Stomach (tissue), 9 donors: ENCODE results near the gene HAGHL. TPM values are rescaled to one million over a fixed set of nuclear protein-coding genes. Genes with fewer than 3 reads are reported as not detected.

Experiments used
- DNase-seq, 2 donors: peaks; one replicate each; pipeline versions ENCODE4 v3.0.0 to v3.0.0-alpha.2; 2013 to 2019
- H3K27ac ChIP-seq, 5 donors: fragments of 200-600 bp in 4 of 5; sonication (generic) in 4 of 5; one replicate each; pipeline ENCODE4 v1.5.1; 2013 to 2019; ENCODE audit warnings: mild to moderate bottlenecking in 1 of 5, moderate library complexity in 1 of 5
- H3K27me3 ChIP-seq, 3 donors: fragments of 200-600 bp; sonication (generic); one replicate each; pipeline ENCODE4 v1.5.1; 2017 to 2019; ENCODE audit warnings: mixed run types in 1 of 3
- H3K36me3 ChIP-seq, 4 donors: fragments of 200-600 bp; sonication (generic); 1 replicate in 3 of 4; 2 replicates in 1 of 4; pipeline ENCODE4 v1.5.1; 2016 to 2019
- H3K4me1 ChIP-seq, 4 donors: fragments of 200-600 bp; sonication (generic); one replicate each; pipeline ENCODE4 v1.5.1; 2016 to 2019
- H3K4me3 ChIP-seq, 4 donors: fragments of 200-600 bp; sonication (generic) in 3 of 4; one replicate each; pipeline ENCODE4 v1.5.1; 2016 to 2019; ENCODE audit warnings: mild to moderate bottlenecking in 1 of 4
- H3K9me3 ChIP-seq, 4 donors: fragments of 200-600 bp; sonication (generic); one replicate each; pipeline ENCODE4 v1.5.1; 2016 to 2019
- EP300 ChIP-seq: sonication (generic); formaldehyde crosslinking; IDR thresholded peaks from one replicate; pipeline ENCODE4 v1.6.1; 2017; ENCODE audit warnings: antibody characterized with exemption
- POLR2A ChIP-seq, 4 donors: fragments of 450-650 bp; IDR thresholded peaks; one replicate each; pipeline ENCODE4 v1.6.1; 2016; ENCODE audit warnings: antibody characterized with exemption in 4 of 4, control low read depth in 2 of 4, mild to moderate bottlenecking in 1 of 4, moderate library complexity in 1 of 4
- POLR2AphosphoS5 ChIP-seq, 3 donors: sonication (generic); formaldehyde crosslinking; IDR thresholded peaks; one replicate each; pipeline ENCODE4 v1.6.1; 2016; ENCODE audit warnings: antibody characterized with exemption in 3 of 3
- WGBS, 5 donors: extraction: QIAGEN DNeasy Blood & Tissue Kit in 3 of 5; methylation state at CpG; one replicate each; pipeline versions ENCODE4 v1.1.5 to v1.1.7; 2013 to 2018; 5-methylcytosine and 5-hydroxymethylcytosine counted together
- intact Hi-C: fragments of 100-400 bp; cut with DNase I; formaldehyde crosslinking; loops from one replicate; pipeline ENCODE4 v1.15.1; 2023; ENCODE audit warnings: low total_unique reads
- polyA plus RNA-seq, 3 donors: library from polyadenylated mRNA; stranded (reverse); fragments of 200-250 nt; gene quantifications; one replicate each; pipeline ENCODE4 v1.2.3, GENCODE V29; 2013
- total RNA-seq, 5 donors: library from RNA; depleted of rRNA; stranded (reverse); fragments of >200 nt; gene quantifications; one replicate each; pipeline versions ENCODE4 v1.1.0 to v1.2.3, GENCODE V29; 2014 to 2016
- TF ChIP-seq, protein P1 (sequence below), 7 experiments: fragments of 450-650 bp in 4 of 7; fragments of 200-600 bp in 3 of 7; sonication (generic) in 3 of 7; IDR thresholded peaks; one replicate each; pipeline ENCODE4 v1.5.1; 2016 to 2019; ENCODE audit warnings: antibody characterized with exemption in 7 of 7, control low read depth in 2 of 7, mild to moderate bottlenecking in 1 of 7
- donor health status: healthy with polysubstance abuse.
- donor health status: Bipolar disorder and iron deficiency.
- donor health status: healthy.

HAGHL gene
- total and polyA plus RNA-seq, 8 donors = 3.1 to 19.9 (median 3.9) TPM; not detected in 2

DNA sequence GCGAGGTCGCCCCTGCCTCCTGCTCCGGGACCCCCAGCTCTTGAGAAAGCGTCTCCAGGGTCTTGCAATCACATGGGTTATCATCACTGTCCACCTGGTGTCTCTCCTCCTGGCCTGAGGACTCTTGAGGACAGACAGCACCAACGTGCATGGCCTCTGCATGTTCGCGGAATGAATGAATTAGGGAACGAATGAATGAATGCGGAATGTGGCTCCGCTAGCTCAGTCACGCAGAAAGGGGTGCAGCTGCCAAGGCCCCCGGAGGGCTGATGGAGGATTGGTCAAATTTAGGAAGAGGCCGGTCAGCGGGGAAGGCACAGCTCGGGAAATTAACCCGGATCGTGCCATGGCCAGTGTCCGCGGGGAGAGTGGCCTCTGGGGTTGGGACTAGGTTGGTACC is 24.6 kb upstream of the HAGHL start:
- TF ChIP-seq EP300 = no peak
- Histone ChIP-seq H3K27me3 (peaks cover 48 to 99% (median 82%) of the 10 kb centered on the region in 3 donors), H3K9me3 (no peaks in the 10 kb centered on the region), H3K36me3 (no peaks in the 10 kb centered on the region), H3K4me3 (no peak overlapping the region), H3K27ac (no peak overlapping the region), H3K4me1 (peaks cover 11 to 39% (median 28%) of the 10 kb centered on the region in 4 donors)
- intact Hi-C loops = no loop called here
- DNase-seq = no peak
- WGBS, 5 donors = 86 to 89% (median 87%) methylated on average over 19 of the region's 19 CpGs

DNA sequence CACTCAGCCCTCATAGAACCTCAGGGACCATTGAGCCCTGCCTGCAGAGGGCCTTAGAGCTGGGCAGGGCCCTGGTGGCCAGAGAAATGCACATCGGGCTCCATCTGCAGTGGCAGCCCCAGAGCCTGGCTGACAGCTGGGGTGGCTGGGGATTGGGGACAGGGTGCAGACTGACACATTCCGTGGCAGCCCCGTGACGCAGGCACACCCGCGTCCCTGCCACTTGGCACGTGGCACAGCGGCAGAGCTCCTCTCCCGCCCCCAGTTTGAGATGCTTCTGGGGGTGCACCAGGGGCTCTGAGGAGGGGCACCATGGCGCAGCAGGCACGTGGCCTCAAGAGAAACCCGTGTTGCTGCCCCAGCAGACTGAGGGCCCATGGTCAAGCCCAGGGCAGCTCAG is 23.5 kb upstream of the HAGHL start:
- Histone ChIP-seq H3K27me3 (peaks cover 57 to 99% (median 93%) of the 10 kb centered on the region in 3 donors), H3K36me3 (no peaks in the 10 kb centered on the region), H3K27ac (no peak overlapping the region), H3K4me3 (no peak overlapping the region), H3K9me3 (no peaks in the 10 kb centered on the region), H3K4me1 (peaks cover 11 to 39% (median 28%) of the 10 kb centered on the region in 4 donors)
- intact Hi-C loops = no loop called here
- TF ChIP-seq POLR2A (IDR thresholded peaks at IDR 0.05) (no peak), POLR2AphosphoS5 (IDR thresholded peaks at IDR 0.05) (no peak), EP300 (no peak)
- TF ChIP-seq, protein P1, sequence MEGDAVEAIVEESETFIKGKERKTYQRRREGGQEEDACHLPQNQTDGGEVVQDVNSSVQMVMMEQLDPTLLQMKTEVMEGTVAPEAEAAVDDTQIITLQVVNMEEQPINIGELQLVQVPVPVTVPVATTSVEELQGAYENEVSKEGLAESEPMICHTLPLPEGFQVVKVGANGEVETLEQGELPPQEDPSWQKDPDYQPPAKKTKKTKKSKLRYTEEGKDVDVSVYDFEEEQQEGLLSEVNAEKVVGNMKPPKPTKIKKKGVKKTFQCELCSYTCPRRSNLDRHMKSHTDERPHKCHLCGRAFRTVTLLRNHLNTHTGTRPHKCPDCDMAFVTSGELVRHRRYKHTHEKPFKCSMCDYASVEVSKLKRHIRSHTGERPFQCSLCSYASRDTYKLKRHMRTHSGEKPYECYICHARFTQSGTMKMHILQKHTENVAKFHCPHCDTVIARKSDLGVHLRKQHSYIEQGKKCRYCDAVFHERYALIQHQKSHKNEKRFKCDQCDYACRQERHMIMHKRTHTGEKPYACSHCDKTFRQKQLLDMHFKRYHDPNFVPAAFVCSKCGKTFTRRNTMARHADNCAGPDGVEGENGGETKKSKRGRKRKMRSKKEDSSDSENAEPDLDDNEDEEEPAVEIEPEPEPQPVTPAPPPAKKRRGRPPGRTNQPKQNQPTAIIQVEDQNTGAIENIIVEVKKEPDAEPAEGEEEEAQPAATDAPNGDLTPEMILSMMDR (IDR thresholded peaks at IDR 0.05) = no peak
- WGBS, 5 donors = 77 to 88% (median 81%) methylated on average over 4 to 12 of the region's 12 CpGs
- no peak for DNase-seq

DNA sequence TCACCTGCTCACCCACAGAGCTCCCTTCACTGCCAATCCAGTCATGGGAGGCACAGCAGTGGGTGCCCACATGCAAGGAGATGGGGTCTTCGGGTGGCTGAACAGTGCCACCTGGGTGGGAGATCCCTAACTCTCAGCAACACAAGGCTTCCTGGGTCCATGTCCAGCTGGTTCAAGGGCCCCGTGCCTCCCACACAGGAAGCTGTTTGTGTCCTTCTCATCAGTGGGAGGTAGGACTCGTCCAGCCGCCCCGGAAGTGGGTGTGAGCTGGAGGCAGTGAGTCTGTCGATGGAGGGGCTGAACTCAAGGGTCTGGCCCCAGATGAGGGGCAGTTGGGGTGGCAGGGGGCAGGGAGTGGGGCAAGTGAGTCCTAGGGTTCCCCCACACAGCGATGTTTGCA is 22.9 kb upstream of the HAGHL start:
- Histone ChIP-seq H3K4me3 (no peak overlapping the region), H3K9me3 (no peaks in the 10 kb centered on the region), H3K36me3 (no peaks in the 10 kb centered on the region), H3K4me1 (peaks cover 11 to 39% (median 28%) of the 10 kb centered on the region in 4 donors), H3K27ac (no peak overlapping the region), H3K27me3 (peaks cover 63 to 100% (median 97%) of the 10 kb centered on the region in 3 donors)
- intact Hi-C loops = no loop called here
- DNase-seq = no peak
- WGBS, 5 donors = 55 to 81% (median 72%) methylated on average over 7 of the region's 7 CpGs
- TF ChIP-seq EP300 = no peak
- TF ChIP-seq POLR2A (IDR thresholded peaks at IDR 0.05) = no peak
- TF ChIP-seq, protein P1 (IDR thresholded peaks at IDR 0.05) = no peak
- no peak for TF ChIP-seq POLR2AphosphoS5 (IDR thresholded peaks at IDR 0.05)

DNA sequence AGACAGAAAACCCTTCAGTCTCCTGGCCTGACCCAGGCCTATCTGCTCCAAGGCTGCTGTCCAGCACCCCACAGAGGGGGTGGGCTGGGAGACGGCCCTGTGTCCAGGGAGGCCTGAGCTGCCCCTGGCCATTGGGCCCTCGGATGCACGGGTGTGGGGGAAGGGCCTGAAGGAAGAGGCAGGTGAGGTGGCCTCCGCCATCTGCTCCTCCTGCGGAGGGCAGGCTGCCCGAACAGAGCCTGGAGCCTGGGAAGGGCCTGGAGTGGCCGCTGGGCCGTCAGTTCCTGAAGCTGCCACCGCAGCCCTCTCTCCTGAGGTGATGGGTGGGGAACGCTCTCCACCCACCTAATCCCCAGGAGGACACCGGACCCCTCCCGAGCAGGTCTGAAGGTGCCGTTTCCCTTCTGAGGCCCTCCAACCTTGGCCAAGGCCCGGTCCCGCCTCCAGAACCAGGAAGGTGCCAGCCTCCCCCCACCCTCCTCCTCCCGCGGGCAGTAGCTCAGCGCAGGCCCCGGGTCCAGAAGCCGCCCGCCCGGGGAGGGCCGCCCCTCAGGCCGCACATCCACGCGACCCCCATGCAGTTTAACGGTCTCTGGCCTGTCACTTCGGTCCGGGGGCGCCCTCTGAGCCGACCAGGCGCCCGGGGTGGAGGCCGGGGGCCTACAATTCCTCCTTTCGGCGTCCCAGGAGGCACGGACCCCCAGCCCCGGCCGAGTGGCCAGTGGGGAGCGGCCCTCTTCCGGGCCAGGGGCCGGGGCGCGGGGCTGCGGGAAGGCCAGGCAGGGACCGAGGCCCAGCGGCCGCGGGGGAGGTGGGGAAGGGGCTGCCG is 22.1 kb upstream of the HAGHL start:
- H3K27me3 ChIP-seq = peaks cover 70 to 100% (median 97%) of the 10 kb centered on the region in 3 donors
- no peak overlapping the region for H3K27ac ChIP-seq
- no peaks in the 10 kb centered on the region for H3K36me3 ChIP-seq
- TF ChIP-seq POLR2AphosphoS5 (IDR thresholded peaks at IDR 0.05) (no peak), EP300 (no peak), POLR2A (IDR thresholded peaks at IDR 0.05) (no peak)
- TF ChIP-seq, protein P1 (IDR thresholded peaks at IDR 0.05) = no peak
- intact Hi-C loops = no loop called here
- peak overlapping the region; percentile 9 to 24 (median 20) for H3K4me3 ChIP-seq
- no peak for DNase-seq
- H3K9me3 ChIP-seq = no peaks in the 10 kb centered on the region
- peaks cover 11 to 42% (median 28%) of the 10 kb centered on the region in 4 donors for H3K4me1 ChIP-seq
- WGBS, 5 donors = 9 to 22% (median 13%) methylated on average over 9 to 50 of the region's 50 CpGs
